Left ventricle myocardium inferior (tissue), 1 donor: ENCODE measurements around the gene ZNF527. TPM values are rescaled to one million over a fixed set of nuclear protein-coding genes. Genes with fewer than 3 reads are reported as not detected.
"Not testable (repeated sequence)": the region's sequence is repeated elsewhere in the genome, so short reads cannot be mapped to it uniquely, and the experiment has no call there.

Source experiments
- DNase-seq: peaks from one replicate; pipeline ENCODE4 v3.0.0-alpha.2; 2020
- H3K27ac ChIP-seq: fragments of 200-600 bp; replicated peaks from 2 replicates; pipeline ENCODE4 v1.8.0; 2021
- H3K27me3 ChIP-seq: fragments of 200-600 bp; 2 replicates; pipeline ENCODE4 v1.8.0; 2021; ENCODE audit warnings: low read depth
- H3K36me3 ChIP-seq: fragments of 200-600 bp; 2 replicates; pipeline ENCODE4 v1.8.0; 2021
- H3K4me1 ChIP-seq: fragments of 200-600 bp; 2 replicates; pipeline ENCODE4 v1.8.0; 2021
- H3K4me3 ChIP-seq: fragments of 200-600 bp; 2 replicates; pipeline ENCODE4 v1.8.0; 2021; ENCODE audit warnings: mild to moderate bottlenecking, moderate library complexity
- H3K9me3 ChIP-seq: fragments of 200-600 bp; replicated peaks from 2 replicates; pipeline ENCODE4 v1.8.0; 2021
- intact Hi-C: fragments of 100-400 bp; cut with micrococcal nuclease; formaldehyde crosslinking; loops from one replicate; pipeline ENCODE4 v1.11.0; 2022
- total RNA-seq: library from RNA; stranded (reverse); fragmentation: NEBNext Ultra II Directional; extraction: Animal tissue kit (Norgen Biotek cat#: 25700); gene quantifications from one replicate; pipeline ENCODE4 v1.2.1, GENCODE V29; 2021
- TF ChIP-seq, protein P1 (sequence below): fragments of 200-600 bp; IDR thresholded peaks from 2 replicates; pipeline ENCODE4 v1.8.0; 2021; ENCODE audit warnings: antibody characterized with exemption, mild to moderate bottlenecking, borderline replicate concordance
- donor health status: DM: no; HTN: yes; CAD: no; lungs with severe emphysema.

Gene ZNF527
- total RNA-seq, 1 donor from 2014 or later: 6.2 TPM

DNA sequence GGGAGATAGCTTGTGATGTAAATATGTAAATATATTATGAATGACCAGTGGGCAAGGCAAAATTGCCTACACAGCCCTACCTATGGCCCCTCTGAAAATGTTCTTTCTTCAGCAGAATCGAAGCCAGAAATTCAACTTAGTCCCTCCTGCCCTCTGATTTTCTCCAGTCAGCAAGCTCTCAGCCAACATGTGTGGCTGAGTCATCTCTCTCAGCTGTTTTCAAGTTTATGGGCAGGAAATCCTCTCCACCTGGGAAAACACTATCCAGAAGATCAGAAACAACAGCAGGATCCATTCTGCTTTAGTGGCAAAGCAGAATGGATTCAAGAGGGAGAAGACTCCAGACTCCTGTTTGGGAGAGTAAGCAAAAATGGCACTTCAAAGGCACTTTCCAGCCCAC lies 8.9 kb upstream of the ZNF527 start:
- Histone ChIP-seq H3K9me3 (peaks cover 29% of the 10 kb centered on the region), H3K36me3 (peaks cover 77% of the 10 kb centered on the region), H3K4me1 (peaks cover 16% of the 10 kb centered on the region), H3K4me3 (no peak overlapping the region), H3K27ac (peak overlapping the region; percentile 60), H3K27me3 (no peaks in the 10 kb centered on the region)
- TF ChIP-seq, protein P1, sequence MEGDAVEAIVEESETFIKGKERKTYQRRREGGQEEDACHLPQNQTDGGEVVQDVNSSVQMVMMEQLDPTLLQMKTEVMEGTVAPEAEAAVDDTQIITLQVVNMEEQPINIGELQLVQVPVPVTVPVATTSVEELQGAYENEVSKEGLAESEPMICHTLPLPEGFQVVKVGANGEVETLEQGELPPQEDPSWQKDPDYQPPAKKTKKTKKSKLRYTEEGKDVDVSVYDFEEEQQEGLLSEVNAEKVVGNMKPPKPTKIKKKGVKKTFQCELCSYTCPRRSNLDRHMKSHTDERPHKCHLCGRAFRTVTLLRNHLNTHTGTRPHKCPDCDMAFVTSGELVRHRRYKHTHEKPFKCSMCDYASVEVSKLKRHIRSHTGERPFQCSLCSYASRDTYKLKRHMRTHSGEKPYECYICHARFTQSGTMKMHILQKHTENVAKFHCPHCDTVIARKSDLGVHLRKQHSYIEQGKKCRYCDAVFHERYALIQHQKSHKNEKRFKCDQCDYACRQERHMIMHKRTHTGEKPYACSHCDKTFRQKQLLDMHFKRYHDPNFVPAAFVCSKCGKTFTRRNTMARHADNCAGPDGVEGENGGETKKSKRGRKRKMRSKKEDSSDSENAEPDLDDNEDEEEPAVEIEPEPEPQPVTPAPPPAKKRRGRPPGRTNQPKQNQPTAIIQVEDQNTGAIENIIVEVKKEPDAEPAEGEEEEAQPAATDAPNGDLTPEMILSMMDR: no peak
- intact Hi-C loops: no loop called here
- no peak for DNase-seq

DNA sequence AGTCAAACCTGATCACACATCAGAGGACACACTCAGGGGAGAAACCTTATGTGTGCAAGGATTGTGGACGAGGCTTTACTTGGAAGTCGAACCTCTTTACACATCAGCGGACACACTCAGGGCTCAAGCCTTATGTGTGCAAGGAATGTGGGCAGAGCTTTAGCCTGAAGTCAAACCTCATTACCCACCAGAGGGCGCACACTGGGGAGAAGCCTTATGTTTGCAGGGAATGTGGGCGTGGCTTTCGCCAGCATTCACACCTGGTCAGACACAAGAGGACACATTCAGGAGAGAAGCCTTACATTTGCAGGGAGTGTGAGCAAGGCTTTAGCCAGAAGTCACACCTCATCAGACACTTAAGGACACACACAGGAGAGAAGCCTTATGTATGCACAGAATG lies 8.2 kb upstream of the ZNF527 start:
- intact Hi-C loops: no loop called here
- peaks cover 22% of the 10 kb centered on the region for H3K9me3 ChIP-seq
- peaks cover 16% of the 10 kb centered on the region for H3K4me1 ChIP-seq
- no peak for DNase-seq
- TF ChIP-seq, protein P1: peak; percentile 16
- peak overlapping the region; percentile 60 for H3K27ac ChIP-seq
- H3K36me3 ChIP-seq: peaks cover 69% of the 10 kb centered on the region
- no peaks in the 10 kb centered on the region for H3K27me3 ChIP-seq
- no peak overlapping the region for H3K4me3 ChIP-seq

DNA sequence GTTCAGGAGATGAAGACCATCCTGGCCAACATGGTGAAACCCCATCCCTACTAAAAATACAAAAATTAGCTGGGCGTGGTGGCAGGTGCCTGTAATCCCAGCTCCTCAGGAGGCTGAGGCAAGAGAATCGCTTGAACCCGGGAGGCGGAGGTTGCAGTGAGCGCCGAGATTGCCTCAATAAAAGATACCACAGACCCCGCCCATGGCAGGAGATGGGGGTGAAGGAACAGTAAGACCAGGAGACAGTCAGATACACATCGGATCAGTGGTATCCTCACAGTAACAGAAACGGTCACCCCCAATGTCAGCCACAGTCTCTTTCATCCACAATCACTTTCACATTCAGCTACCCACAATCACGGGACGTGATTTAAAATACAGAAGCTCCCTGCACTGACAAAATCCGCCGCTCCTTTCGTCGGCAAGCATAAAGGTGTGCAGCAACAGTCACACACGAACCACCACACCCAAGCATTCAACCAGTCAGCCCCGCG lies 466 bp upstream of the ZNF527 start:
- Histone ChIP-seq H3K4me3 (peak overlapping the region; percentile 77), H3K36me3 (peaks cover 20% of the 10 kb centered on the region), H3K9me3 (peaks cover 20% of the 10 kb centered on the region), H3K4me1 (peaks cover 25% of the 10 kb centered on the region), H3K27ac (peak overlapping the region; percentile 94)
- intact Hi-C loops, H3K27me3 ChIP-seq, DNase-seq: not testable (repeated sequence)

DNA sequence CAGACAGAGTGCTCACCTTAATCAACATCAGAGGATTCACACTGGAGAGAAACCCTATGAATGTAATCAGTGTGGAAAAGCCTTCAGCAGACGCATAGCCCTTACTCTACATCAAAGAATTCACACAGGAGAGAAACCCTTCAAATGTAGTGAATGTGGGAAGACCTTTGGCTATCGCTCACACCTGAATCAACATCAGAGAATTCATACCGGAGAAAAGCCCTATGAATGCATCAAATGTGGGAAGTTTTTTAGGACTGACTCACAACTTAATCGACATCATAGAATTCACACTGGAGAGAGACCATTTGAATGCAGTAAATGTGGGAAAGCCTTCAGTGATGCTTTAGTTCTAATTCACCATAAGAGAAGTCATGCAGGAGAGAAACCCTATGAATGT lies 18.3 kb downstream of the ZNF527 start:
- Histone ChIP-seq H3K4me3 (no peak overlapping the region), H3K27me3 (no peaks in the 10 kb centered on the region), H3K4me1 (no peaks in the 10 kb centered on the region), H3K27ac (no peak overlapping the region), H3K36me3 (peaks cover 96% of the 10 kb centered on the region), H3K9me3 (peaks cover 100% of the 10 kb centered on the region)
- intact Hi-C loops: no loop called here
- DNase-seq: no peak
- TF ChIP-seq, protein P1: no peak

DNA sequence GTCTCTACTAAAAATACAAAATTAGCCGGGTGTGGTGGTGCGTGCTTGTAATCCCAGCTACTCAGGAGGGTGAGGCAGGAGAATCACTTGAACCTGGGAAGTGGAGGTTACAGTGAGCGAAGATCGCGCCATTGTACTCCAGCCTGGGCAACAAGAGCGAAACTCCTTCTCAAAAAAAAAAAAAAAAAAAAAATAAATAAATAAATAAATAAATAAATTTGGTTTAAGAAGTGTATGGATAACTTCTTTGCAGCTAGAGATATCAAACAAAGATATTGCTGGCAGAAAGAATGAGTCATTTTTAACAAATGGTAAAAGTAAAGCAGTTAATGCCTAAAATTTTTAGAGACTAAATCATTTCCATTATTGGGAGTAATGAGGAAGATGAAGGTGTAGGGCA lies 20.5 kb downstream of the ZNF527 start:
- intact Hi-C loops, H3K27ac ChIP-seq: not testable (repeated sequence)

DNA sequence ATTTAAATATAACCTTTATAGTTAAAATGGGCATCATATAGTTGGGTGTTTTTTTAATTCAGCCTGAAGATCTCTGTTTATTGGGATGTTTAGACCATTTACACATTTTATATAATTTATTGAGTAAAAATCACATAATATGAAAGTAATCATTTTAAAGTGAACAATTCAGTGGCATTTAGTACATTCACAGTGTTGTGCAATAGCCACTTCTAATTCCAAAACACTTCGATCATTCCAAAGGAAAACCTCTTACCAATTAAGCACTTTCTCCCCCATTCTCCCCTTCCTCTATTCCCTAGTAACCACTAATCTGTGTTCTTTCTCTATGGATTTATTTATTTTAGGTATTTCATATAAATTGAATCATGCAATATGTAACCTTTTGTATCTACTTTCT lies 30.2 kb downstream of the ZNF527 start:
- peaks cover 3% of the 10 kb centered on the region for H3K36me3 ChIP-seq
- TF ChIP-seq, protein P1: no peak
- peaks cover 100% of the 10 kb centered on the region for H3K9me3 ChIP-seq
- no peaks in the 10 kb centered on the region for H3K4me1 ChIP-seq
- H3K27me3 ChIP-seq: no peaks in the 10 kb centered on the region
- intact Hi-C loops: no loop called here
- no peak overlapping the region for H3K4me3 ChIP-seq
- no peak overlapping the region for H3K27ac ChIP-seq
- DNase-seq: no peak

More for the DNA sequence above, 20.5 kb downstream of the ZNF527 start:
- H3K36me3 ChIP-seq: peaks cover 76% of the 10 kb centered on the region
- H3K4me1 ChIP-seq, H3K27me3 ChIP-seq, DNase-seq, H3K4me3 ChIP-seq: not testable (repeated sequence)
- H3K9me3 ChIP-seq: peaks cover 100% of the 10 kb centered on the region

DNA sequence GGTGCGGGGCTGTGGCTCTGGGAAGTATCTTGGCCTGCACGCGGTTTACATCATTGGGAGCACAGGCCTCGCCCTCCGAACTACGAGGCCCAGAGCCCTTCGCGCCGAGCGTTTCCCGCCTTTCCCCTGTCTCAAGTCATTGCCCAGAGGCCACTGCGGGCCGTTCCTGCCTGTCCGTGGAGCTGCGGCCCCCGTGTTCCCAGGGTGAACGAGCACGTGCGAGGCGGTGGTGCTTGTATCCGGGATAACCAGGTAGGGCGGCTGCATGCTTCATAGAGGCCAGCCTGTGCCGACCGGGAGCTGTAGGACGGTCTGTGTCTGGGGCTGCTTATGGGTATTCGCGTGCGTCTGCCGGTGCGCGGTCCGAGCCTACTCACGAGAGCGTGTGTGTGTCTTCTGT lies 32.5 kb downstream of the ZNF527 start:
- Histone ChIP-seq H3K36me3 (peaks cover 11% of the 10 kb centered on the region), H3K9me3 (peaks cover 99% of the 10 kb centered on the region), H3K4me3 (no peak overlapping the region), H3K27me3 (no peaks in the 10 kb centered on the region), H3K27ac (no peak overlapping the region), H3K4me1 (no peaks in the 10 kb centered on the region)
- TF ChIP-seq, protein P1: no peak
- DNase-seq: no peak
- intact Hi-C loops: no loop called here

DNA sequence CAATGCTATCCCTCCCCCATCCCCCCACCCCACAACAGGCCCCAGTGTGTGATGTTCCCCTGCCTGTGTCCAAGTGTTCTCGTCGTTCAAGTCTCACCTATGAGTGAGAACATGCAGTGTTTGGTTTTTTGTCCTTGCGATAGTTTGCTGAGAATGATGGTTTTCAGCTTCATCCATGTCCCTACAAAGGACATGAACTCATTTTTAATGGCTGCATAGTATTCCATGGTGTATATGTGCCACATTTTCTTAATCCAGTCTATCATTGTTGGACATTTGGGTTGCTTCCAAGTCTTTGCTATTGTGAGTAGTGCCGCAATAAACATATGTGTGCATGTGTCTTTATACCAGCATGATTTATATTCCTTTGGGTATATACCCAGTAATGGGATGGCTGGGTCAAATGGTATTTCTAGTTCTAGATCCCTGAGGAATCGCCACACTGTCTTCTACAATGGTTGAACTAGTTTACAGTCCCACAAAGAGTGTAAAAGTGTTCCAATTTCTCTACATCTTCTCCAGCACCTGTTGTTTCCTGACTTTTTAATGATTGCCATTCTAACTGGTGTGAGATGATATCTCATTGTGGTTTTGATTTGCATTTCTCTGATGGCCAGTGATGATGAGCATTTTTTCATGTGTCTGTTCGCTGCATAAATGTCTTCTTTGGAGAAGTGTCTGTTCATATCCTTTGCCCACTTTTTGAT lies 35.4 kb downstream of the ZNF527 start:
- H3K4me3 ChIP-seq, H3K27ac ChIP-seq, DNase-seq, intact Hi-C loops, H3K27me3 ChIP-seq, H3K4me1 ChIP-seq: not testable (repeated sequence)
- Histone ChIP-seq H3K9me3 (peaks cover 99% of the 10 kb centered on the region), H3K36me3 (peaks cover 32% of the 10 kb centered on the region)
